ENCODE data around the gene TBKBP1. TPM values are rescaled to one million over a fixed set of nuclear protein-coding genes. Genes with fewer than 3 reads are reported as not detected.
A peak's percentile ranks its signal among the peaks of the same experiment; 100 is the strongest.

The TBKBP1 gene
- polyA plus RNA-seq, 3 donors, result 0.22 to 7.7 (median 0.45) TPM

GRCh38 chr17:47704736-47705135 lies 10.8 kb downstream of the TBKBP1 start:
- Histone ChIP-seq H4K20me1 (ENCODE audit: insufficient read depth, low read length) (peaks cover 3% of the 10 kb centered on the region), H3K9ac (ENCODE audit: insufficient read depth, low read length, poor library complexity, severe bottlenecking) (no peak overlapping the region), H3K27ac (ENCODE audit: low read depth in 1 of 2, low read length in 2 of 2) (no peak overlapping the region), H3K79me2 (ENCODE audit: insufficient read depth, low read length) (no peaks in the 10 kb centered on the region), H3K4me2 (replicated peaks; ENCODE audit: extremely low read depth, low read length, poor library complexity, severe bottlenecking) (no peak overlapping the region), H3K27me3 (ENCODE audit: control insufficient read depth in 2 of 2, insufficient read depth in 2 of 2, low read length in 2 of 2) (peaks cover 0 to 15% of the 10 kb centered on the region in 2 donors), H3K9me3 (replicated peaks in 1 of 2; ENCODE audit: control insufficient read depth in 1 of 2, insufficient read depth in 1 of 2, low read length in 2 of 2) (no peaks in the 10 kb centered on the region), H3K4me1 (ENCODE audit: control insufficient read depth in 1 of 2, insufficient read depth in 2 of 2, low read length in 2 of 2) (peaks cover 41 to 47% of the 10 kb centered on the region in 2 donors), H3K36me3 (replicated peaks in 1 of 2; ENCODE audit: control insufficient read depth in 1 of 2, insufficient read depth in 2 of 2, low read length in 2 of 2) (no peaks in the 10 kb centered on the region), H2AFZ (ENCODE audit: insufficient read depth, low read depth, low read length, poor library complexity, severe bottlenecking) (peak overlapping the region; percentile 61), H3K4me3 (replicated peaks in 1 of 3; ENCODE audit: low read depth in 2 of 3, low read length in 3 of 3) (no peak overlapping the region)
- peaks cover 17 to 32% (median 18%) of the 10 kb centered on the region in 3 donors for H3K27me3 Mint-ChIP-seq (ENCODE audit: low read depth in 3 of 3)
- WGBS (ENCODE audit: insufficient coverage), result 63% methylated on average over 1 of the region's 6 CpGs
- H3K4me3 Mint-ChIP-seq, result peak overlapping the region in 1 of 2 donors; percentile 76
- intact Hi-C loops (cut with micrococcal nuclease), result no loop called here
- peak overlapping the region in 1 of 7 donors; percentile 65 for H3K27ac Mint-ChIP-seq
- no peak for DNase-seq
- no peak for TF ChIP-seq CTCF (IDR thresholded peaks at IDR 0.05)
- H3K9me3 Mint-ChIP-seq, result peaks cover 0 to 5% (median 0%) of the 10 kb centered on the region in 7 donors
- peaks cover 3 to 4% of the 10 kb centered on the region in 2 donors for H3K36me3 Mint-ChIP-seq
- H3K4me1 Mint-ChIP-seq, result peaks cover 49% of the 10 kb centered on the region

GRCh38 chr17:47705536-47706530 lies 11.9 kb downstream of the TBKBP1 start:
- Histone ChIP-seq H3K4me2 (replicated peaks; ENCODE audit: extremely low read depth, low read length, poor library complexity, severe bottlenecking) (no peak overlapping the region), H3K36me3 (replicated peaks in 1 of 2; ENCODE audit: control insufficient read depth in 1 of 2, insufficient read depth in 2 of 2, low read length in 2 of 2) (no peaks in the 10 kb centered on the region), H4K20me1 (ENCODE audit: insufficient read depth, low read length) (peaks cover 3% of the 10 kb centered on the region), H3K27me3 (ENCODE audit: control insufficient read depth in 2 of 2, insufficient read depth in 2 of 2, low read length in 2 of 2) (peaks cover 0 to 15% of the 10 kb centered on the region in 2 donors), H2AFZ (ENCODE audit: insufficient read depth, low read depth, low read length, poor library complexity, severe bottlenecking) (no peak overlapping the region), H3K4me1 (ENCODE audit: control insufficient read depth in 1 of 2, insufficient read depth in 2 of 2, low read length in 2 of 2) (peaks cover 41 to 47% of the 10 kb centered on the region in 2 donors), H3K27ac (ENCODE audit: low read depth in 1 of 2, low read length in 2 of 2) (no peak overlapping the region), H3K4me3 (replicated peaks in 1 of 3; ENCODE audit: low read depth in 2 of 3, low read length in 3 of 3) (no peak overlapping the region), H3K9ac (ENCODE audit: insufficient read depth, low read length, poor library complexity, severe bottlenecking) (no peak overlapping the region), H3K79me2 (ENCODE audit: insufficient read depth, low read length) (no peaks in the 10 kb centered on the region), H3K9me3 (replicated peaks in 1 of 2; ENCODE audit: control insufficient read depth in 1 of 2, insufficient read depth in 1 of 2, low read length in 2 of 2) (no peaks in the 10 kb centered on the region)
- Mint-ChIP-seq H3K27ac (peak overlapping the region in 2 of 7 donors; percentile 25 to 35), H3K4me1 (peaks cover 49% of the 10 kb centered on the region), H3K27me3 (ENCODE audit: low read depth in 3 of 3) (peaks cover 17 to 32% (median 18%) of the 10 kb centered on the region in 3 donors), H3K36me3 (peaks cover 3 to 7% of the 10 kb centered on the region in 2 donors), H3K9me3 (peaks cover 0 to 5% (median 0%) of the 10 kb centered on the region in 7 donors), H3K4me3 (peak overlapping the region in 1 of 2 donors; percentile 53)
- TF ChIP-seq CTCF (IDR thresholded peaks at IDR 0.05), result no peak
- DNase-seq, result no peak
- intact Hi-C loops (cut with micrococcal nuclease), result no loop called here
- 46% methylated on average over 7 of the region's 12 CpGs for WGBS (ENCODE audit: insufficient coverage)
